GM12864 (cell line): Measurements from ENCODE around the gene TTYH2.

ENCODE experiments used
- DNase-seq: peaks from one replicate; pipeline ENCODE4 v3.0.0-alpha.2; 2011; ENCODE audit warnings: low read depth
- H3K4me3 ChIP-seq: 2 replicates; pipeline ENCODE4 v1.5.1; 2011; ENCODE audit warnings: mild to moderate bottlenecking, low read depth, low read length, control low read depth
- CTCF ChIP-seq: IDR thresholded peaks from 2 replicates; pipeline ENCODE4 v1.5.1; 2011; ENCODE audit warnings: low read depth, mild to moderate bottlenecking, moderate library complexity, low read length, control low read depth, inconsistent platforms; ENCODE audit errors: missing control alignments

Gene TTYH2

GRCh38 chr17:74271901-74272561 lies 58.7 kb downstream of the TTYH2 start:
- no peak for DNase-seq

GRCh38 chr17:74272731-74273201 lies 59.4 kb downstream of the TTYH2 start:
- no peak for TF ChIP-seq CTCF
- no peak overlapping the region for H3K4me3 ChIP-seq
- DNase-seq, result no peak

More at GRCh38 chr17:74271901-74272561, 58.7 kb downstream of the TTYH2 start:
- H3K4me3 ChIP-seq, result no peak overlapping the region
- no peak for TF ChIP-seq CTCF

GRCh38 chr17:74274060-74274708 lies 60.8 kb downstream of the TTYH2 start, which contains the start of gene DNAI2:
Gene DNAI2, plus strand, starts transcription at chr17:74274234. Its CDS starts 7,584 bp downstream, at chr17:74281818.
- no peak for TF ChIP-seq CTCF
- no peak within 1 kb of the TSS for H3K4me3 ChIP-seq
- DNase-seq, result no peak

GRCh38 chr17:74274709-74275340 lies 61.5 kb downstream of the TTYH2 start:
- TF ChIP-seq CTCF, result no peak
- H3K4me3 ChIP-seq, result no peak overlapping the region
- no peak for DNase-seq

GRCh38 chr17:74276051-74276476 lies 62.7 kb downstream of the TTYH2 start:
- TF ChIP-seq CTCF, result no peak
- no peak for DNase-seq
- H3K4me3 ChIP-seq, result no peak overlapping the region

GRCh38 chr17:74276541-74277009 lies 63.2 kb downstream of the TTYH2 start:
- no peak overlapping the region for H3K4me3 ChIP-seq
- DNase-seq, result no peak
- no peak for TF ChIP-seq CTCF
